ENCODE results near the gene DTNB. TPM values are rescaled to one million over a fixed set of nuclear protein-coding genes. Genes with fewer than 3 reads are reported as not detected.

The DTNB gene
- total RNA-seq, 1 experiment from 2014 or later: 26.3 TPM

DNA sequence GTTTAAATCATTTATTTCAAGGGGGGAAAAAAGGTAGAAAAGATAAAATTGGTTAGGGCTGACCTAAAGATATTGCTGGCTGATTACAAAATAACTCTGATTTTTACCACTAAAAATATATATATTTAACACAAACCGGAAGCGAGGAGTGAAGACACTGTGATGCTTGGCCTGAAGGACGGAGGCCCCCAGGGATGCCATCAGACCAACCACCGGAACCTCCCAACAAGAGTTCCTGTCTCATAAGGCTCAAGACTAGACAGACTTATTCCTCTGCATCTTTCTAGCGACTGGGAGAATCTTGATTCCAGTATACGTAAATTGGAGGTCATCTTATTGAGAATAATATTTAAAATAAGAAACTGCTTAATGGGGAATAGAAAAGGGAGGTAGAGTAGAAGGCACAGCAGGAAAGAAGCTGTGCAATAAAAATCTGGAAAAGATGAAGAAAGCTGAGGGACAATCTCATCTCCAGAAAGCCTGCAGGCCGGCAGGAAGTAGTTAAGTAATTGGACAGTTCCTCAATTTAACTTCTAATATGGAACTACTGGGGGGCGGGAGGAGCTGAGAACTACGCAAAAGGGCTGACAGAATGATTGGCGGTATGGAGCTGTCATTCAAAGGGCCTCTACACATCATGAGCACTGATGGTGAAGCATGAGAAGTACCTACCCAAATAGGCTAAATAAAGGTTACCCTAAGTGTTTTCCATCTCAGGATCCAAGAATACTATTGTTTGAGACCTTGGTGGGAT lies 91.1 kb downstream of the DTNB start:
- CTCF ChIA-PET: interaction anchor here (0.6 kb wide), 1 partner anchor 20 kb away, joined by 4 read pairs; no protein-coding TSS in a partner anchor
- H3K4me1 Mint-ChIP-seq (ENCODE audit: insufficient read depth, unreplicated experiment): peaks cover 8% of the 10 kb centered on the region

GRCh38 chr2:25576596-25576995 lies 96.8 kb downstream of the DTNB start:
- TF ChIP-seq, protein P1, sequence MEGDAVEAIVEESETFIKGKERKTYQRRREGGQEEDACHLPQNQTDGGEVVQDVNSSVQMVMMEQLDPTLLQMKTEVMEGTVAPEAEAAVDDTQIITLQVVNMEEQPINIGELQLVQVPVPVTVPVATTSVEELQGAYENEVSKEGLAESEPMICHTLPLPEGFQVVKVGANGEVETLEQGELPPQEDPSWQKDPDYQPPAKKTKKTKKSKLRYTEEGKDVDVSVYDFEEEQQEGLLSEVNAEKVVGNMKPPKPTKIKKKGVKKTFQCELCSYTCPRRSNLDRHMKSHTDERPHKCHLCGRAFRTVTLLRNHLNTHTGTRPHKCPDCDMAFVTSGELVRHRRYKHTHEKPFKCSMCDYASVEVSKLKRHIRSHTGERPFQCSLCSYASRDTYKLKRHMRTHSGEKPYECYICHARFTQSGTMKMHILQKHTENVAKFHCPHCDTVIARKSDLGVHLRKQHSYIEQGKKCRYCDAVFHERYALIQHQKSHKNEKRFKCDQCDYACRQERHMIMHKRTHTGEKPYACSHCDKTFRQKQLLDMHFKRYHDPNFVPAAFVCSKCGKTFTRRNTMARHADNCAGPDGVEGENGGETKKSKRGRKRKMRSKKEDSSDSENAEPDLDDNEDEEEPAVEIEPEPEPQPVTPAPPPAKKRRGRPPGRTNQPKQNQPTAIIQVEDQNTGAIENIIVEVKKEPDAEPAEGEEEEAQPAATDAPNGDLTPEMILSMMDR (IDR thresholded peaks at IDR 0.05; ENCODE audit: unreplicated experiment): no peak
- intact Hi-C loops (cut with micrococcal nuclease): no loop called here
- H3K27ac Mint-ChIP-seq (ENCODE audit: low read depth, unreplicated experiment): peak overlapping the region; percentile 71
- H3K4me3 Mint-ChIP-seq (ENCODE audit: unreplicated experiment): no peak overlapping the region
- H3K4me1 Mint-ChIP-seq (ENCODE audit: insufficient read depth, unreplicated experiment): no peaks in the 10 kb centered on the region
- ChIA-PET POLR2A (interaction anchor here (1.4 kb wide), 1 partner anchor 9 kb away, joined by 4 read pairs; no protein-coding TSS in a partner anchor), CTCF (interaction anchor here (0.6 kb wide), 1 partner anchor 234 kb away, joined by 3 read pairs; no protein-coding TSS in a partner anchor)
- no TSS peak for BruUV-seq (replicated peaks)
- no peak for DNase-seq (ENCODE audit: unreplicated experiment)
- H3K27me3 Mint-ChIP-seq (ENCODE audit: insufficient read depth, unreplicated experiment): no peaks in the 10 kb centered on the region
- no peaks in the 10 kb centered on the region for H3K9me3 Mint-ChIP-seq (ENCODE audit: unreplicated experiment)
- peaks cover 11% of the 10 kb centered on the region for H3K36me3 Mint-ChIP-seq (ENCODE audit: insufficient read depth, unreplicated experiment)

More for the DNA sequence above, 91.1 kb downstream of the DTNB start:
- H3K27ac Mint-ChIP-seq (ENCODE audit: low read depth, unreplicated experiment): no peak overlapping the region
- TF ChIP-seq, protein P1 (IDR thresholded peaks at IDR 0.05; ENCODE audit: unreplicated experiment): no peak
- no peak overlapping the region for H3K4me3 Mint-ChIP-seq (ENCODE audit: unreplicated experiment)
- POLR2A ChIA-PET: interaction anchor here (1.5 kb wide), 1 partner anchor 24 kb away, joined by 3 read pairs; no protein-coding TSS in a partner anchor
- H3K9me3 Mint-ChIP-seq (ENCODE audit: unreplicated experiment): no peaks in the 10 kb centered on the region
- BruUV-seq (replicated peaks): no TSS peak
- no peak for DNase-seq (ENCODE audit: unreplicated experiment)
- no peaks in the 10 kb centered on the region for H3K27me3 Mint-ChIP-seq (ENCODE audit: insufficient read depth, unreplicated experiment)
- H3K36me3 Mint-ChIP-seq (ENCODE audit: insufficient read depth, unreplicated experiment): peaks cover under 1% of the 10 kb centered on the region
- intact Hi-C loops (cut with micrococcal nuclease): no loop called here

- intact Hi-C loops (cut with micrococcal nuclease): no loop called here
- Mint-ChIP-seq H3K27me3 (ENCODE audit: insufficient read depth, unreplicated experiment) (no peaks in the 10 kb centered on the region), H3K27ac (ENCODE audit: low read depth, unreplicated experiment) (no peak overlapping the region), H3K36me3 (ENCODE audit: insufficient read depth, unreplicated experiment) (peaks cover 21% of the 10 kb centered on the region), H3K9me3 (ENCODE audit: unreplicated experiment) (no peaks in the 10 kb centered on the region), H3K4me1 (ENCODE audit: insufficient read depth, unreplicated experiment) (no peaks in the 10 kb centered on the region), H3K4me3 (ENCODE audit: unreplicated experiment) (no peak overlapping the region)
- no TSS peak for BruUV-seq (replicated peaks)
- ChIA-PET CTCF (interaction anchor here (0.7 kb wide), 1 partner anchor 1311 kb away, joined by 3 read pairs; no protein-coding TSS in a partner anchor), POLR2A (no interaction called here)
- TF ChIP-seq, protein P1 (IDR thresholded peaks at IDR 0.05; ENCODE audit: unreplicated experiment): no peak
- DNase-seq (ENCODE audit: unreplicated experiment): no peak
Observed at GRCh38 chr2:25572638-25573037, 100.7 kb downstream of the DTNB start.

DNA sequence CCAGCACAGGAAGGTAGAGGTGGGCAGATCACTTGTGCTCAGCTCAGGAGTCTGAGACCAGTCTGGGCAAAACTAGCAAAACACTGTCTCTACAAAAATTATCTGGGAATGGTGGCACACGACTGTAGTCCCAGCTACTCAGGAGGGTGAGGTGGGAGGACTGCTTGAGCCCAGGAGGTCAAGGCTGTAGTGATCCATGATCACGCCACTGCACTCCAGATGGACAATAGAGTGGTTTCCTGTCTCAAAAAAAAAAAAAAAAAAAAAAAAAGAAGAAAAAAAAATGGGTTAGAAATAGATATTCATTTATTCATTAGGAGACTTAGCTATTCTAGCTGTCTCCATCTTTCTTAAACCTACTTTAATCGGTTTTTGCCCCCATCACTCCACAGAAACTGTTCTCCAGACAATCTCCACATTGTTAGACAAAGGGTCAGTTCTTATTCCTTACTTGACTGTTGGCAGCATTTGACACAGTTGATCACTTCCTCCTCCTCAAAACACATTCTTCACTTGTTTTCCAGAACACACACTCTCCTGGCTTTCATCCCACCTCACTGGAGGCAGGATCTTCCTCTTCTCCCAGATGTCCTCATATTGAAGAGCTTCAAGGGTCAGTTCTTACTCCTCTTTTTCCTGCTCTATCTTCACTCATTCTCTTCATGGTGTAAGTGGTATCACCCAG lies 103.1 kb downstream of the DTNB start:
- POLR2A ChIA-PET: no interaction called here
- intact Hi-C loops (cut with micrococcal nuclease): no loop called here
- H3K4me1 Mint-ChIP-seq (ENCODE audit: insufficient read depth, unreplicated experiment): no peaks in the 10 kb centered on the region

More for the DNA sequence above, 103.1 kb downstream of the DTNB start:
- Mint-ChIP-seq H3K4me3 (ENCODE audit: unreplicated experiment) (no peak overlapping the region), H3K9me3 (ENCODE audit: unreplicated experiment) (no peaks in the 10 kb centered on the region), H3K27ac (ENCODE audit: low read depth, unreplicated experiment) (no peak overlapping the region), H3K36me3 (ENCODE audit: insufficient read depth, unreplicated experiment) (peaks cover 11% of the 10 kb centered on the region), H3K27me3 (ENCODE audit: insufficient read depth, unreplicated experiment) (no peaks in the 10 kb centered on the region)
- no TSS peak for BruUV-seq (replicated peaks)
- TF ChIP-seq, protein P1 (IDR thresholded peaks at IDR 0.05; ENCODE audit: unreplicated experiment): no peak
- CTCF ChIA-PET: interaction anchor here (0.7 kb wide), 1 partner anchor 1010 kb away, joined by 5 read pairs; no protein-coding TSS in a partner anchor
- no peak for DNase-seq (ENCODE audit: unreplicated experiment)
